ENCODE data around the gene CNTN5. TPM values are rescaled to one million over a fixed set of nuclear protein-coding genes. Genes with fewer than 3 reads are reported as not detected.

Gene CNTN5
- polyA plus RNA-seq, 1 donor (not counting 4 experiments of a cell fraction or from before 2014, with no cell fraction given), result not detected

- Histone ChIP-seq H3K9me1 (ENCODE audit: control insufficient read depth, extremely low read depth, insufficient read depth, low read length) (no peaks in the 10 kb centered on the region), H4K20me1 (ENCODE audit: control insufficient read depth, extremely low read depth, insufficient read depth, low read length) (no peaks in the 10 kb centered on the region), H2AFZ (ENCODE audit: control insufficient read depth, low read length) (no peak overlapping the region), H3K4me1 (ENCODE audit: control insufficient read depth, extremely low read depth, insufficient read depth, low read length) (no peaks in the 10 kb centered on the region), H3K9me3 (ENCODE audit: control insufficient read depth, low read depth, low read length) (no peaks in the 10 kb centered on the region), H3K27me3 (ENCODE audit: control insufficient read depth, extremely low read depth, insufficient read depth, low read length) (no peaks in the 10 kb centered on the region), H3K4me2 (ENCODE audit: control insufficient read depth, extremely low read depth, insufficient read depth, low read depth, low read length) (no peak overlapping the region), H3K4me3 (ENCODE audit: control insufficient read depth in 2 of 3, extremely low read depth in 1 of 3, insufficient read depth in 2 of 3, low read depth in 1 of 3, low read length in 3 of 3) (no peak overlapping the region), H3K36me3 (ENCODE audit: control insufficient read depth in 2 of 2, extremely low read depth in 1 of 2, insufficient read depth in 2 of 2, low read length in 2 of 2) (no peaks in the 10 kb centered on the region), H3K9ac (ENCODE audit: control insufficient read depth, extremely low read depth, insufficient read depth, low read length) (no peak overlapping the region), H3K79me2 (ENCODE audit: control insufficient read depth, insufficient read depth, low read length) (no peaks in the 10 kb centered on the region), H3K27ac (ENCODE audit: control insufficient read depth, insufficient read depth, low read length) (no peak overlapping the region)
- dilution Hi-C loops (cut with MboI; ENCODE audit: extremely low pct_ligation_motif_present, low sequenced_read_pairs), result no loop called here
- DNase-seq (ENCODE audit: low read depth, low spot score) (no peak), FAIRE-seq (no peak)
- TF ChIP-seq CTCF (optimal IDR thresholded peaks at IDR 0.05 in 1 of 3, IDR thresholded peaks at IDR 0.05 in 1 of 3, conservative IDR thresholded peaks at IDR 0.05 in 1 of 3; ENCODE audit: extremely low read depth in 1 of 3, insufficient read depth in 2 of 3, low read length in 3 of 3), result no peak
- TF ChIP-seq EZH2 (IDR thresholded peaks at IDR 0.05; ENCODE audit: low read length), result no peak
Measured at GRCh38 chr11:99925968-99926367, 905.2 kb downstream of the CNTN5 start.

- H3K4me1 ChIP-seq (ENCODE audit: control insufficient read depth, extremely low read depth, insufficient read depth, low read length), result no peaks in the 10 kb centered on the region
- no peaks in the 10 kb centered on the region for H3K9me1 ChIP-seq (ENCODE audit: control insufficient read depth, extremely low read depth, insufficient read depth, low read length)
- H3K27me3 ChIP-seq (ENCODE audit: control insufficient read depth, extremely low read depth, insufficient read depth, low read length), result no peaks in the 10 kb centered on the region
- H3K79me2 ChIP-seq (ENCODE audit: control insufficient read depth, insufficient read depth, low read length), result no peaks in the 10 kb centered on the region
- TF ChIP-seq EZH2 (IDR thresholded peaks at IDR 0.05; ENCODE audit: low read length) (no peak), CTCF (optimal IDR thresholded peaks at IDR 0.05 in 1 of 3, IDR thresholded peaks at IDR 0.05 in 1 of 3, conservative IDR thresholded peaks at IDR 0.05 in 1 of 3; ENCODE audit: extremely low read depth in 1 of 3, insufficient read depth in 2 of 3, low read length in 3 of 3) (no peak)
- dilution Hi-C loops (cut with MboI; ENCODE audit: extremely low pct_ligation_motif_present, low sequenced_read_pairs), result no loop called here
- H3K4me3 ChIP-seq (ENCODE audit: control insufficient read depth in 2 of 3, extremely low read depth in 1 of 3, insufficient read depth in 2 of 3, low read depth in 1 of 3, low read length in 3 of 3), result no peak overlapping the region
- H3K4me2 ChIP-seq (ENCODE audit: control insufficient read depth, extremely low read depth, insufficient read depth, low read depth, low read length), result no peak overlapping the region
- peaks cover 3% of the 10 kb centered on the region for H3K9me3 ChIP-seq (ENCODE audit: control insufficient read depth, low read depth, low read length)
- no peaks in the 10 kb centered on the region for H3K36me3 ChIP-seq (ENCODE audit: control insufficient read depth in 2 of 2, extremely low read depth in 1 of 2, insufficient read depth in 2 of 2, low read length in 2 of 2)
- no peak for DNase-seq (ENCODE audit: low read depth, low spot score)
- H3K27ac ChIP-seq (ENCODE audit: control insufficient read depth, insufficient read depth, low read length), result no peak overlapping the region
- H2AFZ ChIP-seq (ENCODE audit: control insufficient read depth, low read length), result no peak overlapping the region
- FAIRE-seq, result no peak
- H4K20me1 ChIP-seq (ENCODE audit: control insufficient read depth, extremely low read depth, insufficient read depth, low read length), result no peaks in the 10 kb centered on the region
- H3K9ac ChIP-seq (ENCODE audit: control insufficient read depth, extremely low read depth, insufficient read depth, low read length), result no peak overlapping the region
Measured at GRCh38 chr11:99932684-99933083, 911.9 kb downstream of the CNTN5 start.
